HCT116 (cell line): ENCODE measurements around the gene RALGPS1. TPM values are rescaled to one million over a fixed set of nuclear protein-coding genes. Genes with fewer than 3 reads are reported as not detected.

Experiments
- ATAC-seq: fragments of 200-7000 bp; cut with Tn5 transposase; 2 replicates; pipeline ENCODE4 v1.9.1; 2020; ENCODE audit warnings: mild to moderate bottlenecking, moderate library complexity
- BruUV-seq: library from RNA; stranded (reverse); fragments of 400-500 nt; replicated peaks from 2 replicates; lab custom pipeline; 2021; lab: Mats Ljungman, UMichigan
- CTCF ChIA-PET: fragments of 300-600 bp; sonication (Branson Sonifier 250); formaldehyde crosslinking; loops from one replicate; lab custom pipeline; 2021; ENCODE audit warnings: antibody characterized with exemption; lab: Charles Lee
- POLR2A ChIA-PET: fragments of 300-600, 350-600 bp; sonication (Branson Sonifier 250); formaldehyde crosslinking; loops from one replicate; lab custom pipeline; 2021; ENCODE audit warnings: antibody characterized with exemption; lab: Charles Lee
- RAD21 ChIA-PET, 2 experiments: fragments of 300-600 bp; sonication (Branson Sonifier 250); formaldehyde crosslinking; loops; one replicate each; lab custom pipeline; 2023; ENCODE audit warnings: low total read pairs in 2 of 2; ENCODE audit not compliant: uncharacterized antibody in 2 of 2, unreplicated experiment in 2 of 2, low non-redundant PET in 1 of 2; lab: Charles Lee
- DNase-seq: peaks from one replicate; pipeline ENCODE4 v3.0.0-alpha.2; 2010; ENCODE audit warnings: low read depth, low spot score
- H2AFZ ChIP-seq: fragments of 200-600 bp; shearing (Covaris generic), sonication (generic); 2 replicates; pipeline ENCODE4 v1.6.1; 2017; ENCODE audit warnings: low read depth, mixed run types, mixed read lengths, antibody characterized with exemption, low read length; ENCODE audit not compliant: poor library complexity, severe bottlenecking
- H3K27ac ChIP-seq: 2 replicates; pipeline ENCODE4 v1.5.1; 2012; ENCODE audit warnings: low read depth, low read length
- H3K27me3 ChIP-seq: fragments of 200-600 bp; sonication (generic); 2 replicates; pipeline ENCODE4 v1.6.1; 2016; ENCODE audit warnings: mixed run types, low read length, mixed read lengths; ENCODE audit not compliant: insufficient read depth
- H3K36me3 ChIP-seq, 2 experiments: fragments of 200-500 bp in 1 of 2; fragments of 200-600 bp in 1 of 2; sonication (Bioruptor generic) in 1 of 2; sonication (generic) in 1 of 2; 2 replicates each; pipeline versions ENCODE4 v1.5.1 to v1.6.1; 2014 to 2016; ENCODE audit warnings: low read length in 2 of 2, inconsistent platforms in 1 of 2, mixed read lengths in 1 of 2, mixed run types in 1 of 2; ENCODE audit not compliant: insufficient read depth in 2 of 2, control insufficient read depth in 1 of 2
- H3K4me1 ChIP-seq, 2 experiments: fragments of 200-600 bp in 1 of 2; sonication (generic) in 1 of 2; 2 replicates each; pipeline versions ENCODE4 v1.5.1 to v1.6.1; 2012 to 2017; ENCODE audit warnings: low read length in 2 of 2, inconsistent platforms in 1 of 2, mild to moderate bottlenecking in 1 of 2, mixed read lengths in 1 of 2, mixed run types in 1 of 2, moderate library complexity in 1 of 2; ENCODE audit not compliant: insufficient read depth in 2 of 2, control insufficient read depth in 1 of 2
- H3K4me2 ChIP-seq: fragments of 200-600 bp; sonication (generic); 2 replicates; pipeline ENCODE4 v1.6.1; 2017; ENCODE audit warnings: mixed run types, low read length, mixed read lengths
- H3K4me3 ChIP-seq, 2 experiments: fragments of 200-600 bp in 1 of 2; sonication (generic) in 1 of 2; replicated peaks in 1 of 2; 2 replicates each; pipeline ENCODE4 v1.5.1; 2011 to 2016; ENCODE audit warnings: low read length in 2 of 2, control low read depth in 1 of 2, low read depth in 1 of 2, mild to moderate bottlenecking in 1 of 2, mixed read lengths in 1 of 2, mixed run types in 1 of 2
- H3K79me2 ChIP-seq: fragments of 200-600 bp; sonication (generic); 2 replicates; pipeline ENCODE4 v1.6.1; 2017; ENCODE audit warnings: mild to moderate bottlenecking, mixed run types, low read length, moderate library complexity, mixed read lengths; ENCODE audit not compliant: insufficient read depth
- H3K9ac ChIP-seq: fragments of 200-600 bp; sonication (generic); 2 replicates; pipeline ENCODE4 v1.6.1; 2016; ENCODE audit warnings: low read length, mixed read lengths
- H3K9me2 ChIP-seq: fragments of 200-600 bp; sonication (generic), shearing (Covaris generic); 2 replicates; pipeline ENCODE4 v1.6.1; 2017; ENCODE audit warnings: mixed run types, mild to moderate bottlenecking, moderate library complexity; ENCODE audit not compliant: insufficient read depth
- H3K9me3 ChIP-seq, 2 experiments: fragments of 200-500 bp in 1 of 2; fragments of 200-600 bp in 1 of 2; sonication (Bioruptor generic) in 1 of 2; sonication (generic) in 1 of 2; 2 replicates each; pipeline ENCODE4 v1.6.1; 2014 to 2017; ENCODE audit warnings: low read length in 2 of 2, mixed read lengths in 2 of 2, inconsistent platforms in 1 of 2, low read depth in 1 of 2, mild to moderate bottlenecking in 1 of 2, mixed run types in 1 of 2, moderate library complexity in 1 of 2; ENCODE audit not compliant: control insufficient read depth in 1 of 2, insufficient read depth in 1 of 2
- H4K20me1 ChIP-seq: fragments of 200-600 bp; sonication (generic), shearing (Covaris generic); 2 replicates; pipeline ENCODE4 v1.6.1; 2017; ENCODE audit warnings: mixed run types, mild to moderate bottlenecking, moderate library complexity; ENCODE audit not compliant: insufficient read depth
- EZH2 ChIP-seq: fragments of 200-600 bp; sonication (generic); IDR thresholded peaks from 2 replicates; pipeline ENCODE4 v1.6.1; 2017; ENCODE audit warnings: antibody characterized with exemption, mixed run types
- MAX ChIP-seq: IDR thresholded peaks from 2 replicates; pipeline ENCODE4 v1.6.1; 2012
- POLR2A ChIP-seq: IDR thresholded peaks from 2 replicates; pipeline ENCODE4 v1.7.0; 2011; ENCODE audit warnings: borderline replicate concordance; ENCODE audit not compliant: insufficient read depth, insufficient read length; ENCODE audit errors: extremely low read depth
- SP1 ChIP-seq: IDR thresholded peaks from 2 replicates; pipeline ENCODE4 v1.6.1; 2012; ENCODE audit warnings: low read depth
- SRF ChIP-seq: IDR thresholded peaks from 2 replicates; pipeline ENCODE4 v1.6.1; 2012; ENCODE audit warnings: low read depth
- YY1 ChIP-seq: IDR thresholded peaks from 2 replicates; pipeline ENCODE4 v1.6.1; 2011; ENCODE audit warnings: low read length, low read depth, moderate library complexity, mild to moderate bottlenecking; ENCODE audit not compliant: insufficient replicate concordance; ENCODE audit errors: extremely low read depth
- ZBTB33 ChIP-seq: IDR thresholded peaks from 2 replicates; pipeline ENCODE4 v1.6.1; 2011; ENCODE audit warnings: mild to moderate bottlenecking, low read length, moderate library complexity; ENCODE audit not compliant: insufficient replicate concordance; ENCODE audit errors: extremely low read depth
- ZFX ChIP-seq: fragments of 450-650 bp; IDR thresholded peaks from 2 replicates; pipeline ENCODE4 v1.6.1; 2017
- ZNF274 ChIP-seq: fragments of 200-500 bp; sonication (Bioruptor generic); IDR thresholded peaks from 2 replicates; pipeline ENCODE4 v1.6.1; 2014; ENCODE audit warnings: mild to moderate bottlenecking, low read depth, low read length, inconsistent platforms
- intact Hi-C: fragments of 100-400 bp; cut with micrococcal nuclease; formaldehyde crosslinking; loops from 2 replicates; pipeline ENCODE4 v1.10.0; 2022
- total RNA-seq: library from RNA; stranded (reverse); gene quantifications from one replicate; pipeline ENCODE4 v1.2.1, GENCODE V29; 2021; ENCODE audit not compliant: unreplicated experiment

Gene RALGPS1
- total RNA-seq, 1 experiment from 2014 or later, result 7.6 TPM

- Histone ChIP-seq H2AFZ (no peak overlapping the region), H3K27me3 (no peaks in the 10 kb centered on the region), H3K9ac (no peak overlapping the region), H3K4me1 (no peaks in the 10 kb centered on the region), H3K4me3 (no peak overlapping the region), H4K20me1 (no peaks in the 10 kb centered on the region), H3K9me2 (no peaks in the 10 kb centered on the region), H3K27ac (no peak overlapping the region), H3K79me2 (no peaks in the 10 kb centered on the region), H3K9me3 (no peaks in the 10 kb centered on the region), H3K4me2 (no peak overlapping the region), H3K36me3 (no peaks in the 10 kb centered on the region)
- ChIA-PET CTCF (no interaction called here), RAD21 (no interaction called here), POLR2A (no interaction called here)
- no peak for TF ChIP-seq EZH2
- no peak for TF ChIP-seq MAX
- no peak for TF ChIP-seq POLR2A
- no peak for TF ChIP-seq ZFX
- no peak for TF ChIP-seq ZNF274
- no peak for TF ChIP-seq YY1
- no TSS peak for BruUV-seq
- ATAC-seq (no peak), DNase-seq (no peak)
- intact Hi-C loops, result no loop called here
These were observed 172.8 kb downstream of the RALGPS1 start for GRCh38 chr9:127087411-127087810.

- Histone ChIP-seq H3K27me3 (no peaks in the 10 kb centered on the region), H3K9me2 (no peaks in the 10 kb centered on the region), H4K20me1 (no peaks in the 10 kb centered on the region), H3K9me3 (no peaks in the 10 kb centered on the region), H3K36me3 (no peaks in the 10 kb centered on the region), H3K27ac (no peak overlapping the region), H3K4me2 (no peak overlapping the region), H3K4me3 (no peak overlapping the region), H3K4me1 (no peaks in the 10 kb centered on the region), H3K79me2 (no peaks in the 10 kb centered on the region), H2AFZ (no peak overlapping the region), H3K9ac (no peak overlapping the region)
- BruUV-seq, result no TSS peak
- ChIA-PET POLR2A (no interaction called here), CTCF (no interaction called here), RAD21 (no interaction called here)
- DNase-seq (no peak), ATAC-seq (no peak)
- intact Hi-C loops, result no loop called here
- TF ChIP-seq EZH2 (no peak), SP1 (no peak), SRF (no peak), YY1 (no peak), ZBTB33 (no peak)
These were observed 173.3 kb downstream of the RALGPS1 start for GRCh38 chr9:127087836-127088235.
